ENCODE data around the gene UBC.
"Not testable (repeated sequence)": the region's sequence is repeated elsewhere in the genome, so short reads cannot be mapped to it uniquely, and the experiment has no call there.

- TF ChIP-seq CTCF (IDR thresholded peaks at IDR 0.05); POLR2A (IDR thresholded peaks at IDR 0.05; ENCODE audit: low read depth); POLR2AphosphoS5 (IDR thresholded peaks at IDR 0.05): not testable (repeated sequence)
These were observed 4.2 kb upstream of the UBC start for GRCh38 chr12:124918622-124918988.

All from esophagus muscularis mucosa (tissue), 3 donors.